Activated CD8-positive, alpha-beta memory T cell treated with anti-CD3 and anti-CD28 coated beads, Interleukin-2, amount 50 U/mL, for 24 hours (primary cell): ENCODE results near the gene LARGE1.

ENCODE experiments used
- DNase-seq: peaks from one replicate; pipeline ENCODE4 v3.0.0-alpha.2; 2020; ENCODE audit errors: extremely low read depth

The LARGE1 gene

DNA sequence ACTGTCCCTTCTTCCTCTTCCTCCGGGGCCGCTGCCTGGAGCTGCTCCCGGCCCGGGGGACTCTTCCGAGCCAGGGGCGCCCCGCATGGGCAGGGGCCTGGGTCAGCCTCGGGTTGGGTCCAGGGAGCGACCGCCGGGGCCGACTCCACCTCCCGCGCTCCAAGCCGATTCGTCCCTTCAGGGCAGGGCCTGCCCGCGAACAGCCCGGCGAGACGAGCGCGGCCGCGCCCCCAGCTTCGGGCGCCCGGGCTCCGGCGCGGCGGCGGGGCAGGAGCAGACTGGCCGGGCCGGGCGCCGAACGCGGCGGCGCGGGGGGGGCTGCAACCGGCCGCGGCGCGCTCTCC lies at the start of gene LARGE1:
TSS of gene LARGE1 (minus strand) at position 280 of the 344 bp plus-strand sequence.
- no peak for DNase-seq

DNA sequence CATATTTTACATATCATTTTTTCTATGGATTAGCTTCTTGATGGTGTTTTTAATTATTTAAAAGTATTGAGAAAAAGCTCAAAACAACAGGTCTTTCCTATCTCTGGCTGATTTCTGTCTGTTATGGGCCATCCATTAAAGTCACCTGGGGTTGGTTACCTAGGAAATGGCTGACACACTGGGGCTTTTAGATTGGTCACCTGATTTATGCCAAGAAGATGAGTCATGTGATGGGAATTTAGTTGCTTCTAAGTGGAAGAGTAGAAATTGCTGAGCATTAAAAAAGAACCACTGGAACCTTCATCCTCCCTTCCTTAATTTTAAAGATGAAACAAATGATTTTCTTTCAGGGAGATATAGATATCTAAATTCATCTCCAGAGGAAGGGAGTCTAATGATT lies 48.8 kb upstream of the LARGE1 start:
- DNase-seq = no peak

DNA sequence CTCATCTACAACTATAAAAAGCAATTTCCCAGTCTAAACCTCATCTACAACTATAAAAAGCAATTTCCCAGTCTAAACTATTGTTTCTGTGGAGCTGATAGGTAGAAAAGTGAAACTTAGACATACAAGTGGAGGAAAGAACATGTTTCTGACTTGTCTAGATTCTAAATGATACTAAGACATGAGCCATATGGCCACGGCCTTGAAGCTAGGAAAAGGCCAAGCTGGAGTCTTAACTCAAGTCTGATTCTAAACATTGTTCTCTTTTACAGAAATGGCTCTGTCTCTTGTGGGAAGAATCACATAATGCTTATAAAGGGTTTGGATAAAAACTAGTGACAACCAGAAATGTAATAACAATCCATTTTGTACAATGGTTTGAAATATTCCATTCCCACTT lies 43.8 kb upstream of the LARGE1 start:
- no peak for DNase-seq

DNA sequence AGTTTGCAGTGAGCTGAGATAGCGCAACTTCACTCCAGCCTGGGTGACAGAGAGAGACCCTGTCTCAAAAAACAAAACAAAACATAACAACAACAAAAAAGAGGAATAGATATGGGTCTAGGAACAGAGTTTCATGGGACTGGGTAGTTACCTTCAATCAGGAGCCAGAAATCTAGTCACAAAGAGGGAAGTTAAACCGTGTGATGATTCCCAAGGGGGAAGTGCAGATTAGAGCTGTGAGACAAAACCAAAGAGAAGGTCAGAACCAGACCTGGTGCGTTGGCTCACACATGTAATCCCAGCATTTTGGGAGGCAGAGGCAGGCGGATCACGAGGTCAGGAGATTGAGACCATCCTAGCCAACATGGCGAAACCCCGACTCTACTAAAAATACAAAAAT lies 42.1 kb upstream of the LARGE1 start:
- no peak for DNase-seq

DNA sequence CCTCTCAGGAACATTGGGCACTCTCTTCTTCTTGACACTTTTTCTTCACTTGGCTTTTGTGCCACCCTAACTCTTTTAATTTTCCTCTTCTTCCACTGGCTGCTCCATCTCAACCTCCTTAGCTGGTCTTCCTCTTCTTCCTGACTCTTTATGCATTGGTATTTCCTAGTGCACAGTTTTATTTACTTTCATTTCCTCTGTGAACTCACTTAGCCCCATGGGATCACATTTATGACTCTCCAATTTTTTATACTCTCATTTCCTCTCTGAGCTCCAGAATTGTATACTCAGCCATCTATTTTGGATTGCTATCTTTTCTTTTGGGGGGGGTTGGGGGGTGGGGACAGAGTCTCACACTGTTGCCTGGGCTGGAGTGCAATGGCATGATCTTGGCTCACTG lies 38.5 kb upstream of the LARGE1 start:
- no peak for DNase-seq

DNA sequence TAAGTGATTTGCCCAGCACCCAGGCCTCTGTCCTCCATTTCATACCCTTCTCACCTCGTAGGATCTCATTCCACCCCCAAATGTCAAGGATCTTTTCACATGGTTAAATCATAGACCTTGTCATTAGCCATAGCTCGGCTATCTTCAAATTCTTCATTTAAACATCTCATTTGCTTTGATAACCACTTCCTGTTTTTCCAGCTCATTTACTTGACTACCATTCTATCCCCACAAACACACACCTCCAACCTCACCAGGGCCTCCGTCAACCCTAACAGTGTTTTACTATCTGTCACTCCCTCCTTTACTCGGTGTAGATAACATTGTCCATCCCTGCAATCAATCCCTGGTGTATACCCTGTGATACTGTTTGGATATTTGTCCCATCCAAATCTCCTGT lies 36.8 kb upstream of the LARGE1 start:
- no peak for DNase-seq

DNA sequence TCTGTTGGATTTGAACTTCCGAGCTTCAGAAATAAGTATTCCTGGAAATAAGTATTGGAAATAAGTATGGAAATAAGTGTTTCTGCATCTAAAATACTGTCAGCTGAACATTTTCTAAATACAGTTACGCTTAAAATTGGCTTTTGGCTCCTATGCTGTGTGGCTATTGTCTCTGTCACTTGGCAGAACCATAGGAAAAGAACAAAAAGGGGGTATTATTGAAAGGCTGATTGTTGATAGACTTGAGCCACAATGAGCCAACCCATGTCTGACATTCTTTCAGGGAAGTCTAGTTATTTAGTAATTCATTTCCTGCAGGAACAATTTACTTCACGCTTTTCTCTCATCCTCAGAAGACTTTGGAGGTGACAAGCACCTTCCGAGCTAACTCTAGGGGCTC lies 32.5 kb upstream of the LARGE1 start:
- no peak for DNase-seq

DNA sequence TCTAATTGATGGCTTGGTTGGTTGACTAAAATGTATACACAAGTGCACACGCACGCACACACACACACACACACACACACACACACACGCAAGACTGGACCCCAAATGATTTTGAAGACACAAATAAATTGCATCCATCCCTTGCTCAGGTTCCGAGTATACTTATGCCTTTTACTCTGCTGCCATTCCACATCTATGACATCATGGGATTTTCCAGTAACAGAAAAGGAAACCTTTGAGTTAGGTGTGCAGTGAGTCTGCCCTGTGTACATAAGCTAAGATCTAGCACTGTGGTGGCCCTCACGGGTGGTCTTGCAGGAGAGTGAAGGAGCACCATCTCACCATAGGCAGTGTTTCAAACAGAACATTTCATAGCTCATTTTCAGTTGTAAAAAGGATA lies 20.5 kb upstream of the LARGE1 start:
- DNase-seq = no peak

DNA sequence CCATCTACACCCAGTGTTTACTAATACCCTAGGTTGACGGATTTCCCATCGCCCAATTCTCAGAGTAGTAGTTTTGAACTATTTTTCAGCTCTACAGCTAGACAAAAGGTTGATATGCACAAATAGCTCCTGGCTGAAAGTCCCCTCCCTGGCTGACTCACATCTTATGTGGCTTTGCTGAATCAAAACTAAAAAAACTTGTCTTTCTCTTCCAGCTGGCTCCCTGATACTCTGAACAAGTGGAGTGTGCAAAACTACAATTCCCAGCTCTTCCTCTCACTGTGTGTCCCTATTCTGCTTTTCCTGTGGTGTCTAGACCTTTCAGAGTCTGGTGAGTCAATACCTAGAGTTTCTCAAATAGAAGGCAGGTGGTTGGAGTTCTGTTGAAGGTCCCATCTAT lies 12.7 kb upstream of the LARGE1 start:
- DNase-seq = no peak

DNA sequence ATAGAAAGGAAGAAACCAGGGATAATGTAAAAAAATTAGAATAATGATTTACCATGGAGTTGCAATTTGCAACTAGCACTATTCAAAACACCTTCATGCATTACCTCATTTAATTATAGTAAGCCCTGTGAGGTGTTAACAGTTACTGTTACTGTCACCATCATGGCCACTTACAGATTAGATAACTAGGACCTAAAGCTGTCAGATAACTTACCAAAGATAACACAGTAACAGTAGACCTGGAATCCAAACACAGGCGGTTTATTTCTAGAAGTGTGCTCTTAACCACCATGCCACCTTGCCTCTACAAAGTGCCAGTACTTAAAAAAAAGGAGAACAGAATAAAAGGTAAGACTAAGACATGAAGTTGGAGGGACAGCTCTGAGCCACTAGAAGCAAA lies 11.1 kb upstream of the LARGE1 start:
- DNase-seq = no peak

DNA sequence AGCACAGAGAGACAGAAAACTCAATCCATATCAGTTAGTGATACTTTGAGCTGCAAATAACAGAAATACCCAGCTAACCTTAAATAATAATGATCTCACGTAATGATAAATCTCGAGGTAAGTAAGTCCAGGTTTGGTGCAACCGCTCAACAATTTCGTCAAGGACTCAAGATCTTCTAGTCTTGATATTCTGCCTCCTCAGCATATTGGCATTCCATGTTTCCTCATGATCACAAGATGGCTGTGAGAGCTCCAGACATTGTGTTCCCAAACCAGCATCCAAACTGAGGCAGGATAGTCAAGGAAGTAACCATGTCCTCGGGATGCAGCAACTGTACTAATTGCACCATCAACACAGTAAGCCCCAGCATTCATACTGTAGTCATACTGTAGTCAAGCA lies 7.5 kb upstream of the LARGE1 start:
- no peak for DNase-seq

DNA sequence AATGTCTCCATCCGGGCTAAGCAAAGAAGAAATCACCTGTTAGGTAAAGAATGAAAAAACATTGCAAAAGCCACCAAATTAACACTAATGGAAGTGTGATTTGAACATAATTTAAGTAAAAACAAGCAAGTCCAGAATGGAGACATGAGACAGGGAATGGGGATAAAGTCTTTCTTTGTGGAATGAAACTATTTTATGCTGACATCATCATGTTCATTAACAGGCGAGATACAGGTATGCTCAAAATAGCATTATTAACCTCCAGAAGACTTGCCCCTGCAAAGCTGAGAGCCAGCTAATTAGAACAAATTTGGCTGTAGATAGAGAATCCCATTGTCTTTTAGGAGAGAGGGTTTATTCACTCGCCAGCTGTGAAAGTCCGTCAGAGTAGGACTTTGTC lies 4.9 kb upstream of the LARGE1 start:
- no peak for DNase-seq

DNA sequence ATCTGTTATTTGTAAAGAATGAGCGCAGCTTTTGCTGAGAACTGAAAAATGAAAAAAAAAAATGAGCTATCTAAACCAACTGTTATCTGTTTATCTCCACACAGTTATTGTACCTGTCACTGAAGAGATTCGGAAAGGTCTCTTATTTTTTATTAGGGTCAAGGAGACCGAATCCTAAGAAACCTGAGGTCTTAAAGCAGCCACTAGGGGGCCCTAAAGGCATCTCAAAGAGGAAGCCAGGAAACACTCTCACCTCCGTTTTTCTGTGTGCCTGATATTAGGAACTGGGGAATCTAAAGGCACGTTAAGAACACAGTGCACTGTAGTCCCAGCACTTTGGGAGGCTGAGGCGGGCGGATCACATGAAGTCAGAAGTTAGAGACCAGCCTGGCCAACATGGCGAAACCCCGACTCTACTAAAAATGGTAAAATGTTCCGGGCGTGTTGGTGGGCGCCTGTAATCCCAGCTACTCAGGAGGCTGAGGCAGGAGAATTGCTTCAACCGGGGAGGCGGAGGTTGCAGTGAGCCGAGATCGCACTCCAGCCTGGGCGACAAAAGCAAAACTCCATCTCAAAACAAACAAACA lies 3.5 kb upstream of the LARGE1 start:
- no peak for DNase-seq

DNA sequence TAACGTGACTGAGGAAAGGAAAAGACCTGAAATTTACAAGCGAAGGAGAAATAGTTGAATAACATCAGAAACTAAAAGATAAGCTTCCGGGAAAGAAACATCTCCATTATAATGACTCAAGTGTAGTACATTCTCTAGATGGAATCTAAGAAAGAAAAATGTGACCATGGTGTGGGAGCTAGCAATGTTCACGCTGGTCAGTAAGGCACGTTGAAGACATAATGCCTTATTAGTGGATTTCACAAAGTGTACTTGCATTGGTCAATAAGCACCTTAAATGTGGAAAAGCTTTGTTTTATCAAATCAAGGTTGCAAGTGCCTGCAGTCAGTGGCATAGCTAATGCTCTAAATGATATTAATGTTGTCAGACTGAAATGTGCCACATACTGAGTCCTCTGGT lies 2.8 kb upstream of the LARGE1 start:
- no peak for DNase-seq

DNA sequence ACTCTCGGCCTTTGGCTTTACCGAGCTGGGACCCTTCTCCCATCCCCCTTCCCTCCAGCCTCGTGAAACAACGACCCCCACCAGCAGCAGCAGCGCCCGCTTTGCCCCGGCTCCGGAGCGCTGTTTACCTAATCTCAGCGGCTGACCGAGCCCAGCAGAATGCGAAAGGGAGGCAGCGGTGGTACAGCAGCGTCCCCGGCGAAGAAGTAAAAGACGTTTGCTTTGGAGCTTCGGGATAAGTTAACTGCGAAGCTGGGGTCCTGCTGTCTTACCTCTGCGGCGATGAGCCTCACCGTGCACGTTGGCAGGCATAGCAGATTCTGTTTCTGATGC lies 2.0 kb upstream of the LARGE1 start:
- DNase-seq = no peak

DNA sequence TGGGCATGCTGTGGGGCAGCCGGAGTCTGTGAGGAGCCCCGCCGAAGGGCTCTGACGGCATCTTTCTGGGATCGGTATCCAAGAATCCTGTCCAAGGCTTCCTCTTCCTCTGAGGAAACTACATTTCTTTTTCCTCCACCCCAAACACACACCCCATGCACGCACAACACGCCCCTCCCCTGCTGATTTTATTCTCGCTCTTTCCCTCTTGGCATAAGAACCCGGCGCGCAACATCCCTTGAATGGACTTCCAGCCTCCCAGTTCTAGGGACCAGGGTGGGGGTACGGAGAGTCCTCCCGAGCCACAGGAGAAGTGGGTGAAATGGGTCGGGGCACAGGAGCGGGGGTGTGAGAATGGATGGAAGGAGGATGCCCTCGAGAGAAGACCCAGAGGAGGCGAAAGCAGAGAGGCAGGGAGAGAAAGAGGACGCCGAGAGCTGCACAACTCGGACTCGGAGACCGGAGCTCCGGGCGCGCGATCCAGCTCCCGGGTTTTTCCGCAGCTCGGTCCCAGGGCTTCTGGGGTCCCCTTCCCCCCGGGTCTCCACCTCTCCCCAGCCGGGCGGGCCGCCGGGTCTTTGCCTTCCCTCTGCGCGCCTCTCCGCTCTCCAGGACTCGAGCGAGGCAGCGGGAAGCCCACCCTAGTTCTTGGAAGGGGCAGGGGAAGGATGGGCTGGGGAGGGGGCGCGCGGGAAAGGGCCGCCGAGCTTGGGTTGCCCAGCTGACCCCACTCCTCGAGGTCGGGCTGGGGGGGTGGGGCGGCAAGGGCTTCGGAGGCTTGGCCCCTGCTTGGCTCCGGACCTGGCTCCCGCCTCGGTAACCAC lies 1.5 kb upstream of the LARGE1 start:
- no peak for DNase-seq

DNA sequence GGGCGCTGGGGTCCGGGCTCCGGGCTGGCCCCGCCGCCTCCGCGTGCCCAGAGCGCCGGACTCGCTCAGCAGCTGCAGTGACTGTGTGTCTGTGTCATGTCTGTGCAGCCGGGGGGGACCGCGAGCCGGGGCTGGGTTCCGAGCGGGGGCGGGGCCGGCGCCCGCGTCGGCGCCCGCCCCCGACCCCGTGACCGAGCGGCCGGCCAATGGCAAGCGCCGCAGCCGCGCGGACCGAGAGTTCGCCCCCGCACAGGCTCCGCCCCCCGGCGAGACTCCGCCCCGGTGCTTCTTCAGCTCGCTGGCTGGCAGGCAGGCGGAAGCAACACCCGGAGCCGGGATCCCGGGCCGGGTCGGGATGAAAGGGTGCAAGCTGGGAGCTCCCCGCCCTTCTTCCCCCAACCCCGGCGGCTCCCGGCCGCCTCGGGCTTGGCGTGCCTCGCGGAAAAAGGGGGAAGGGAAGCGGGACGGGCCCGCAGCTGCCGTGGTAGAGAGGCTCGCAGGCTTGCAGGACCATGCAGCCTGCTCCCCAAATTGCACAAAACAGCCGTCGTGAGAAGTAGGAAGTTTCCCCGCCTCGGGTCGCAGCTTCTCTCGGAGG lies 750 bp upstream of the LARGE1 start:
- peak; percentile 77 for DNase-seq

DNA sequence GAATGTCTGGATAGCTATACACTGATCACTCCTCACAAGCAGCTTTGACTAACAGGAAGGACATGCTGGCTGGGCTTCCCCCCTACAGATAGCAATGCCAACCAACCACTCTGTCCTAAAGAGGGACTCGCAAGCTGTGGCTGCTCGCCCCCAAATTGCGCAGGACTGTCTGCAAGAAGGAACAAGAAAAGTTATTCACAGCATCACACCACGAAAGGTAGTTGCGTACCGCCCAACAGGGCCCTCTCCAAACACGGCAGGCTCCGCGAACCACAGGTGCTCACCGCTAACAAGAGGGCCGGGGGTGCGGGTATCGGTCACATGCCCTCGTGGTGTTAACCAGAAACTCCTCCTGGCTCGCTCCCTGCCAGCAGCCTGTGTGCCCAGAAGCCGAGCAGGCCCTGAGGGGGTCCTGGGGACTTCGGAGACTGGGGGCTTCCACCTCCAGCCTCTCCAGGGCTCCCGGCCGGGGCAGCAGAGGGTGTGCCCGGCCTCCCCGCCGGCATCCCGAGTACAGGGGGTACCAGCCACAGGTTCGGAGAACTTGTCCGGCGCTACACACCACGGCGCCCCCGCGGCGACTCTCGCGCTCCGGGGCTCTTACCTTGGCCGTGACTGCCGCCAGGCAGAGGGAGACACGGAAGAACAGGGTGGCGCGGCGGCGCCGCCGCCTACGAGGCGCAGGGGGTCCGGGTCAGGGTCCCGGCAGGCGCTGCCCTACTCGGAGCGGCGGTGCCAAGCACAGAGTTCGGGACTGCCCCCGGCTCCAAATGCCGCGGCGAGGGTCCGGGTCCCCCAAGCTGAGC lies 682 bp downstream of the LARGE1 start:
- DNase-seq = no peak

DNA sequence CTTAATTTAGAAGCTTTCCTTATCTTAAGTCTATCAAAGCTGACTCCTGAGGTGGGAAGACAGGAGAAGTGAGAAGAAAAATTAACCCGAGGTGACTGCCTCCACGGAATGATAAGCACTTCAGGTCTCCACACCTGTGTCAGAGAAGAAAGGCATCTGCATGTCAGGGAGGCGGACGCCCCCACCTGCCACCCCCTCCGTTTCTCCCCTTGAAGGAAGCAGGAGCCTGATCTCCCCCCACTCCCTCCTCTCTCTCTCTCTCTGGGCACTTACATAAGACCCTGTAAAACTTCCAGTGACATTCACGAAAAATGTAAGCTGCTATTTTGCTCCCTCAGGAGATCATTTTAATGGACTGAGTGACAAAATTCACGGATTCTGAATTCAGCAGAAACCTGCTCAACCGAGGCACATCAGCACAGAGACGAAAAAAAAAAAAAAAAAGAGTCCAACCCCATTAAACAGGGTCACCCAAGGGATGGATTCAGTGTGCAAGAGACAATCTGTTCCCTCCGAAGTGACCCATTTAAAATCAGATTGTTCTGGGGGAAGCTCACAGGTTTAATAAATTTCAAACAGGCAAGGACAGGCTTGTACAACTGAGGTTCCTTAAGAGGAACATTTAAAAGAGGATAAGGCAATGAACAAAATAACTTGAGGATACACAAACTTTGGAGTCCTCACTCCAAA lies 1.5 kb downstream of the LARGE1 start:
- no peak for DNase-seq

DNA sequence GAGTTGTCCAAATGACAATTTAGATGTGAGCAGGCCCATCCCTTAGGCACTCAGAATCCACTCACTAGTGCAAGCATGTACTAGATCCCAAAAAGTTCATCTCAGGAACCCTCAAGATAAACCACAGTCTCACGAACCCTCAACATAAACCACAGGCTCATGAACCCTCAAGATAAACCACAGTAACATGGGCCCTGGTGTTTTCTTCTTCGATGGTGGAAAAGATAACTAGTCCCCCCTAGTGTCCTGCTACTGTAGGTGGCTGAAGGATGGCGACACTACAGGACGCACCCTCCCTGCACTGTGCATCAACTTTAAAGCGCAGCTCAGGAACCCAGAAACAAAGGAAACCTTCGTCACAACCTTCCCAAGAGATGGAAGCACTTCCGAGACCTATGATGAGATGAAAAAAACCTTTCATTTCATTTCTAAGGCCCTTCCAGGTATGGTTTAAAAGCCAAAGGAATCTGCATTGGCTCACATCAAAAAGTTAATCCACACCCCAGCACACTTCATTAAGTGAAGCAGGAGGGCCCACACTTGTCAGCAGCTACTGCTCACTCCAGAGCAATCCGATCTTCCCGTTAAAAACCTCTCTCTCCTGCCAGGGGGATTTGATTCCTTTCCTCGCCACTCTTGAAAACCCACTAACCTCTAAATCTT lies 2.4 kb downstream of the LARGE1 start:
- no peak for DNase-seq

DNA sequence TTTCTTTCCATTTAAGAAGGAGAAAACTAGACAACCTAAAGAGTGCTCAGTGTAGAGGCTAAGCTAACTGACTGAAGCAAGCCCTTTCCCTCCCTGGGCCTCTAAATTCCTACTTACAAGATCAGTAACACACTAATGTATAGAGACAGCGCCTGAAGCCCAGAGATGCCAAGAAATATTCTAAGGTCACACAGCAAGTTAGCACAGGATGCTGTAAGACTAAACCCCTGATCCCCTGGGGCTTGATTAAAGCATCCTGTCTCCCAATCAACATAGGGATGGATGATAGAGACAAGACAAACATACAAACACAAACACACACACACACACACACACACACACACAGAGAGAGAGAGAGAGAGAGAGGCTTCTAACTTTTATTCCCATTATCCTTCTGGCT lies 5.6 kb downstream of the LARGE1 start:
- DNase-seq = no peak

DNA sequence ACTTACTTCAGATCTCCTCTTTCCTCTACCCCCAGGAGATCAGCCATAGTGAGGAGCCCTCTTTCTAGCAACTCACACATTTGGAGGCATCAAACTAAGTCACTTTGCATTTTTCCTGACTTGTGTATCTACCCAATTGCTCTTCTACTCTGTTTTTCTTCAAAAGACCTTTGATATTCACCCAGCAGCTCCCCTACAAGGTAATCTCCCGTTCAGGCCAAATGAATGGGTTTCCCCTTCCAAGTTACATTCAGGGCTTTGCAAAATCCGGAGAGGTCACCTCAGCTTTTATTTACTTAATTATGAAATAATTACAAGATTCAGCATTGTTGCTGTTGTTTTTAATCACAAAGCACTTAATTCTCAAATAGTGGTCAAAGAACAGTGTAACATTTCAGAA lies 6.1 kb downstream of the LARGE1 start:
- DNase-seq = no peak
